ENCODE measurements around the gene PTPRE. TPM values are rescaled to one million over a fixed set of nuclear protein-coding genes. Genes with fewer than 3 reads are reported as not detected.

The PTPRE gene
- total RNA-seq, 1 experiment from 2014 or later, result 12.3 TPM

DNA sequence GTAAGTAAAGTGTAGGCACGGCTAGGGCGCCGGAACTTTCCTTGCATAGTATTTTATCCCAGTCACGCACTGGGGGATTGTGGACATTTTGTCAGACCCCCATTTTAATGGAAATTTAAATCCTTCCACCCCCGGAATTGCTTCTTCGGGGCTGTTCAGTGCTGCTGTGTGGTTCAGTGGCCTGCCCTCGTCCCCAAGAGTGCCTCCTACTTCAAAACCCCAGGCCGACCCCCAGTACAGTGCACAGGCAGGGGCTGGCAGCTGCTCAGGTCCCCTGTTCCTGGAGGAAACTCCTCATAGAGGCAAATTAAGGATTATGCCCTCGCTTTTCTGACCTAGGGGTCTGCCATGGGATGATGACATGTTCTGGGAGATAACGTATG lies 94.5 kb downstream of the PTPRE start (continued):
- no peak for TF ChIP-seq TCF7L2 (IDR thresholded peaks at IDR 0.05; ENCODE audit: borderline replicate concordance, extremely low read depth, insufficient read depth, insufficient read length)
- TF ChIP-seq, protein P1, sequence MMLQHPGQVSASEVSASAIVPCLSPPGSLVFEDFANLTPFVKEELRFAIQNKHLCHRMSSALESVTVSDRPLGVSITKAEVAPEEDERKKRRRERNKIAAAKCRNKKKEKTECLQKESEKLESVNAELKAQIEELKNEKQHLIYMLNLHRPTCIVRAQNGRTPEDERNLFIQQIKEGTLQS (IDR thresholded peaks at IDR 0.05), result no peak
- TF ChIP-seq, protein P2, sequence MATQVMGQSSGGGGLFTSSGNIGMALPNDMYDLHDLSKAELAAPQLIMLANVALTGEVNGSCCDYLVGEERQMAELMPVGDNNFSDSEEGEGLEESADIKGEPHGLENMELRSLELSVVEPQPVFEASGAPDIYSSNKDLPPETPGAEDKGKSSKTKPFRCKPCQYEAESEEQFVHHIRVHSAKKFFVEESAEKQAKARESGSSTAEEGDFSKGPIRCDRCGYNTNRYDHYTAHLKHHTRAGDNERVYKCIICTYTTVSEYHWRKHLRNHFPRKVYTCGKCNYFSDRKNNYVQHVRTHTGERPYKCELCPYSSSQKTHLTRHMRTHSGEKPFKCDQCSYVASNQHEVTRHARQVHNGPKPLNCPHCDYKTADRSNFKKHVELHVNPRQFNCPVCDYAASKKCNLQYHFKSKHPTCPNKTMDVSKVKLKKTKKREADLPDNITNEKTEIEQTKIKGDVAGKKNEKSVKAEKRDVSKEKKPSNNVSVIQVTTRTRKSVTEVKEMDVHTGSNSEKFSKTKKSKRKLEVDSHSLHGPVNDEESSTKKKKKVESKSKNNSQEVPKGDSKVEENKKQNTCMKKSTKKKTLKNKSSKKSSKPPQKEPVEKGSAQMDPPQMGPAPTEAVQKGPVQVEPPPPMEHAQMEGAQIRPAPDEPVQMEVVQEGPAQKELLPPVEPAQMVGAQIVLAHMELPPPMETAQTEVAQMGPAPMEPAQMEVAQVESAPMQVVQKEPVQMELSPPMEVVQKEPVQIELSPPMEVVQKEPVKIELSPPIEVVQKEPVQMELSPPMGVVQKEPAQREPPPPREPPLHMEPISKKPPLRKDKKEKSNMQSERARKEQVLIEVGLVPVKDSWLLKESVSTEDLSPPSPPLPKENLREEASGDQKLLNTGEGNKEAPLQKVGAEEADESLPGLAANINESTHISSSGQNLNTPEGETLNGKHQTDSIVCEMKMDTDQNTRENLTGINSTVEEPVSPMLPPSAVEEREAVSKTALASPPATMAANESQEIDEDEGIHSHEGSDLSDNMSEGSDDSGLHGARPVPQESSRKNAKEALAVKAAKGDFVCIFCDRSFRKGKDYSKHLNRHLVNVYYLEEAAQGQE (IDR thresholded peaks at IDR 0.05; ENCODE audit: low read depth), result no peak
- TF ChIP-seq SP1 (IDR thresholded peaks at IDR 0.05; ENCODE audit: low read depth), result no peak

DNA sequence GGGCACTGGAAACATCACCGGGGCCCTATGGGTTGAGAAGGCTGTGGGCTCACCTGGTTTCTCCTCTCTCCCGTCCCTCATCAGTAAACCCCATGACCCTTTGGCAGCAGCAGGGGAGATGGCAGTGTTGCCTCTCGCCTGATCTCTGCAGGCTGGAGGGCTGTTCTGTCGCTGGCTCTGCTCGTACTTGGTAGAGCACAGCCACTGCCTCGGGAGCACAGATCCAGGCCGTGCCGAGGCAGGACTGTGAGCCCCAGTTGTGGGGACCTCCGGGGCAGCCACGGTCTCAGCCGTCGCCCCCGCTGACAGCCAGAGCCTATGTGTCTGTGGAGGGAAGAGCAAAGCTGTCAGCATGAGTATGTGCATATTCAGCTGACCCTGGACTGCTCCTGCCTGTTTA lies 94.9 kb downstream of the PTPRE start:
- H3K9me3 ChIP-seq (ENCODE audit: control insufficient read depth in 1 of 2, insufficient read depth in 1 of 2, low read depth in 1 of 2, low read length in 2 of 2), result no peaks in the 10 kb centered on the region
- RAD21 ChIA-PET (ENCODE audit: low non-redundant PET in 1 of 2, low total read pairs in 2 of 2, uncharacterized antibody in 2 of 2, unreplicated experiment in 2 of 2), result interaction anchor here in 1 of 2 experiments (0.7 kb wide), 1 partner anchor 77 kb away, joined by 4 read pairs; no protein-coding TSS in a partner anchor
- BruUV-seq (replicated peaks), result no TSS peak
- intact Hi-C loops (cut with micrococcal nuclease), result no loop called here
- no peaks in the 10 kb centered on the region for H3K79me2 ChIP-seq (ENCODE audit: insufficient read depth, low read length)
- H3K4me3 ChIP-seq (replicated peaks in 1 of 2; ENCODE audit: low read depth in 1 of 2, low read length in 2 of 2), result no peak overlapping the region
- TF ChIP-seq EZH2 (IDR thresholded peaks at IDR 0.05), result no peak
- TF ChIP-seq JUND (IDR thresholded peaks at IDR 0.05), result no peak
- no peak for TF ChIP-seq ZNF274 (IDR thresholded peaks at IDR 0.05; ENCODE audit: low read depth, low read length)
- no peak for TF ChIP-seq POLR2AphosphoS5 (IDR thresholded peaks at IDR 0.05; ENCODE audit: low read depth, low read length)
- no peak for TF ChIP-seq CBX3 (IDR thresholded peaks at IDR 0.05; ENCODE audit: low read depth)
- H3K9ac ChIP-seq (ENCODE audit: low read length), result no peak overlapping the region
- no peak for DNase-seq (ENCODE audit: low read depth, low spot score)
- H3K36me3 ChIP-seq (ENCODE audit: control insufficient read depth in 1 of 2, insufficient read depth in 2 of 2, low read length in 2 of 2), result no peaks in the 10 kb centered on the region
- no peak overlapping the region for H3K27ac ChIP-seq (ENCODE audit: low read depth, low read length)
- CTCF ChIA-PET, result interaction anchor here (2.5 kb wide), 1 partner anchor 9 kb away, joined by 10 read pairs; no protein-coding TSS in a partner anchor
- no peak for ATAC-seq
- H4K20me1 ChIP-seq (ENCODE audit: insufficient read depth), result no peaks in the 10 kb centered on the region
- POLR2A ChIA-PET, result no interaction called here
- H3K4me1 ChIP-seq (ENCODE audit: control insufficient read depth in 1 of 2, insufficient read depth in 2 of 2, low read length in 2 of 2), result peaks cover 0 to 7% of the 10 kb centered on the region in 2 experiments; a peak in 1 of 4 replicates
- H3K4me2 ChIP-seq (ENCODE audit: low read length), result no peak overlapping the region
- H3K9me2 ChIP-seq (ENCODE audit: insufficient read depth), result no peaks in the 10 kb centered on the region
- H3K27me3 ChIP-seq (ENCODE audit: insufficient read depth, low read length), result peaks cover 10% of the 10 kb centered on the region; the same call in 1 of the 2 replicates
- H2AFZ ChIP-seq (ENCODE audit: low read depth, low read length, poor library complexity, severe bottlenecking), result no peak overlapping the region

All from HCT116 (cell line).